IMR-90 (cell line): ENCODE data around the gene EIF4A3. TPM values are rescaled to one million over a fixed set of nuclear protein-coding genes. Genes with fewer than 3 reads are reported as not detected.

ENCODE experiments used
- ATAC-seq: fragments of 200-7000 bp; cut with Tn5 transposase; 2 replicates; pipeline ENCODE4 v1.9.1; 2020; ENCODE audit warnings: low read depth, mild to moderate bottlenecking, moderate library complexity
- BruUV-seq: library from RNA; stranded (reverse); fragments of 400-500 nt; replicated peaks from 2 replicates; lab custom pipeline; 2021; lab: Mats Ljungman, UMichigan
- CTCF ChIA-PET: fragments of 300-600 bp; formaldehyde crosslinking; extraction: SDS; loops from one replicate; lab custom pipeline; 2021; ENCODE audit warnings: antibody characterized with exemption; lab: Yijun Ruan, JAX
- POLR2A ChIA-PET: fragments of 300-600 bp; sonication (Branson Sonifier 250); formaldehyde crosslinking; loops from one replicate; lab custom pipeline; 2022; ENCODE audit warnings: antibody characterized with exemption; ENCODE audit not compliant: unreplicated experiment; lab: Charles Lee
- DNase-seq: peaks from one replicate; pipeline ENCODE4 v3.0.0; 2013
- H2AFZ ChIP-seq: replicated peaks from 2 replicates; pipeline ENCODE3; 2013; ENCODE audit warnings: low read length, mild to moderate bottlenecking; ENCODE audit not compliant: poor library complexity
- H2AK5ac ChIP-seq: 2 replicates; pipeline ENCODE4 v1.6.1; 2013; ENCODE audit warnings: low read depth, low read length, inconsistent platforms
- H2AK9ac ChIP-seq: replicated peaks from 2 replicates; pipeline ENCODE3; 2013; ENCODE audit warnings: mild to moderate bottlenecking, low read depth, low read length, moderate library complexity; ENCODE audit not compliant: poor library complexity
- H2BK120ac ChIP-seq: 2 replicates; pipeline ENCODE4 v1.6.1; 2013; ENCODE audit warnings: low read depth, low read length, inconsistent platforms
- H2BK15ac ChIP-seq: 3 replicates; pipeline ENCODE4 v1.6.1; 2013; ENCODE audit warnings: low read depth, low read length, inconsistent platforms
- H2BK20ac ChIP-seq: 2 replicates; pipeline ENCODE4 v1.6.1; 2013; ENCODE audit warnings: low read depth, mild to moderate bottlenecking, inconsistent platforms, low read length, moderate library complexity
- H2BK5ac ChIP-seq: 2 replicates; pipeline ENCODE4 v1.6.1; 2013; ENCODE audit warnings: mild to moderate bottlenecking, low read depth, low read length, inconsistent platforms; ENCODE audit not compliant: poor library complexity, severe bottlenecking
- H3K14ac ChIP-seq: replicated peaks from 2 replicates; pipeline ENCODE4 v1.6.1; 2013; ENCODE audit warnings: low read depth, low read length, inconsistent platforms
- H3K18ac ChIP-seq: 2 replicates; pipeline ENCODE4 v1.6.1; 2013; ENCODE audit warnings: low read depth, low read length, control low read depth
- H3K23ac ChIP-seq: 2 replicates; pipeline ENCODE4 v1.6.1; 2013; ENCODE audit warnings: low read depth, low read length, inconsistent platforms
- H3K27ac ChIP-seq: 2 replicates; pipeline ENCODE4 v1.5.1; 2013; ENCODE audit warnings: mild to moderate bottlenecking, control low read depth, low read length; ENCODE audit not compliant: insufficient read depth
- H3K27me3 ChIP-seq: 2 replicates; pipeline ENCODE4 v1.6.1; 2013; ENCODE audit warnings: low read length; ENCODE audit not compliant: control insufficient read depth, insufficient read depth
- H3K36me3 ChIP-seq: 2 replicates; pipeline ENCODE4 v1.6.1; 2013; ENCODE audit warnings: low read length, mixed read lengths; ENCODE audit not compliant: control insufficient read depth, insufficient read depth
- H3K4ac ChIP-seq: 2 replicates; pipeline ENCODE4 v1.6.1; 2013; ENCODE audit warnings: low read depth, low read length, inconsistent platforms
- H3K4me1 ChIP-seq: 2 replicates; pipeline ENCODE4 v1.6.1; 2013; ENCODE audit warnings: low read length, mixed read lengths; ENCODE audit not compliant: control insufficient read depth, insufficient read depth
- H3K4me2 ChIP-seq: 2 replicates; pipeline ENCODE4 v1.6.1; 2013; ENCODE audit warnings: low read depth, mild to moderate bottlenecking, control low read depth, low read length, moderate library complexity
- H3K4me3 ChIP-seq: 2 replicates; pipeline ENCODE4 v1.5.1; 2013; ENCODE audit warnings: low read depth, mild to moderate bottlenecking, control low read depth, low read length, moderate library complexity; ENCODE audit not compliant: insufficient read depth
- H3K56ac ChIP-seq: 2 replicates; pipeline ENCODE4 v1.6.1; 2013; ENCODE audit warnings: low read length, inconsistent platforms; ENCODE audit not compliant: insufficient read depth; ENCODE audit errors: extremely low read depth
- H3K79me1 ChIP-seq, 2 experiments: 2 replicates each; pipeline ENCODE4 v1.6.1; 2013; ENCODE audit warnings: low read length in 2 of 2, inconsistent platforms in 1 of 2, low read depth in 1 of 2
- H3K9ac ChIP-seq: 2 replicates; pipeline ENCODE4 v1.6.1; 2013; ENCODE audit warnings: low read depth, low read length, control low read depth
- H3K9me1 ChIP-seq: 2 replicates; pipeline ENCODE4 v1.6.1; 2013; ENCODE audit warnings: low read length, inconsistent platforms; ENCODE audit not compliant: insufficient read depth
- H3K9me3 ChIP-seq: 2 replicates; pipeline ENCODE4 v1.6.1; 2013; ENCODE audit warnings: low read length; ENCODE audit not compliant: control insufficient read depth, insufficient read depth
- H4K20me1 ChIP-seq: 2 replicates; pipeline ENCODE4 v1.6.1; 2013; ENCODE audit warnings: low read length, inconsistent platforms; ENCODE audit not compliant: insufficient read depth
- H4K5ac ChIP-seq: 2 replicates; pipeline ENCODE4 v1.6.1; 2013; ENCODE audit warnings: mild to moderate bottlenecking, low read depth, low read length, control low read depth
- H4K8ac ChIP-seq, 2 experiments: 2 replicates each; pipeline ENCODE4 v1.6.1; 2013; ENCODE audit warnings: low read depth in 2 of 2, low read length in 2 of 2, control low read depth in 1 of 2, inconsistent platforms in 1 of 2
- H4K91ac ChIP-seq: 2 replicates; pipeline ENCODE4 v1.6.1; 2013; ENCODE audit warnings: low read depth, low read length, inconsistent platforms; ENCODE audit not compliant: insufficient read depth
- ELK1 ChIP-seq: fragments of 150-350 bp; IDR thresholded peaks from 2 replicates; pipeline ENCODE4 v1.6.1; 2016; ENCODE audit warnings: low read depth, mild to moderate bottlenecking, low read length, moderate library complexity, borderline replicate concordance
- FOS ChIP-seq: fragments of 150-350 bp; IDR thresholded peaks from 2 replicates; pipeline ENCODE4 v1.6.1; 2016; ENCODE audit warnings: low read depth, low read length
- POLR2A ChIP-seq: IDR thresholded peaks from 2 replicates; pipeline ENCODE4 v1.6.1; 2012; ENCODE audit warnings: mild to moderate bottlenecking, low read depth, low read length
- RAD21 ChIP-seq: IDR thresholded peaks from 2 replicates; pipeline ENCODE4 v1.6.1; 2012; ENCODE audit warnings: low read length, improper control_type of control experiment
- RCOR1 ChIP-seq: IDR thresholded peaks from 2 replicates; pipeline ENCODE4 v1.6.1; 2012; ENCODE audit warnings: mild to moderate bottlenecking, low read length, improper control_type of control experiment; ENCODE audit not compliant: insufficient replicate concordance
- WGBS, 2 experiments: methylation state at CpG; one replicate each; pipeline versions ENCODE4 v1.1.5 to v1.1.7; 2013; ENCODE audit warnings: missing lambda C conversion rate in 2 of 2; ENCODE audit not compliant: insufficient read length in 1 of 2; ENCODE audit errors: extremely low coverage in 2 of 2; 5-methylcytosine and 5-hydroxymethylcytosine counted together
- dilution Hi-C: fragments of 300-500 bp; cut with HindIII; formaldehyde crosslinking; loops from one replicate; pipeline ENCODE4 v1.14.3; 2018; ENCODE audit warnings: low sequenced_read_pairs; ENCODE audit not compliant: unreplicated experiment
- in situ Hi-C: fragments of 300-500 bp; cut with MboI; formaldehyde crosslinking; loops from 3 replicates; pipeline ENCODE4 v1.14.3; 2019; ENCODE audit warnings: low sequenced_read_pairs, inconsistent platforms, mixed read lengths
- intact Hi-C: fragments of 100-400 bp; cut with micrococcal nuclease; formaldehyde crosslinking; loops from 2 replicates; pipeline ENCODE4 v1.10.0; 2022
- polyA plus RNA-seq, 3 experiments: library from polyadenylated mRNA; depleted of rRNA; stranded (reverse); fragments of >200 nt; gene quantifications; 2 replicates each; pipeline ENCODE4 v1.2.3, GENCODE V29; 2012; ENCODE audit warnings: low replicate concordance in 1 of 3
- total RNA-seq: library from RNA; depleted of rRNA; stranded (reverse); fragments of >200 nt; gene quantifications from 2 replicates; pipeline ENCODE4 v1.2.3, GENCODE V29; 2012

The EIF4A3 gene
- total and polyA plus RNA-seq, 2 of the 4 experiments (the other 2 are of a cell fraction), result 85.3 to 97.1 TPM

GRCh38 chr17:80117491-80118401, 29.2 kb downstream of the EIF4A3 start:
- ATAC-seq (no peak), DNase-seq (no peak)
- 91% methylated on average over 6 of the region's 31 CpGs; no CpG with 5 or more reads in 1 of the 2 experiments for WGBS, 2 experiments
- Histone ChIP-seq H3K4me3 (no peak overlapping the region), H2BK5ac (no peak overlapping the region), H4K5ac (no peak overlapping the region), H3K9ac (no peak overlapping the region), H2BK15ac (no peak overlapping the region), H4K8ac (no peak overlapping the region), H2BK20ac (no peak overlapping the region), H3K79me1 (no peaks in the 10 kb centered on the region), H3K23ac (no peak overlapping the region), H3K4me1 (peaks cover 5% of the 10 kb centered on the region), H3K4ac (no peak overlapping the region), H2AK9ac (no peak overlapping the region), H2AK5ac (no peak overlapping the region; the same call in 1 of the 2 replicates), H4K91ac (no peak overlapping the region), H3K27me3 (no peaks in the 10 kb centered on the region), H3K56ac (no peak overlapping the region), H3K27ac (no peak overlapping the region), H4K20me1 (no peaks in the 10 kb centered on the region), H3K18ac (no peak overlapping the region), H2AFZ (no peak overlapping the region), H3K4me2 (no peak overlapping the region), H3K9me3 (no peaks in the 10 kb centered on the region), H3K36me3 (peaks cover 3% of the 10 kb centered on the region; the same call in 1 of the 2 replicates), H3K9me1 (peaks cover 7% of the 10 kb centered on the region), H3K14ac (no peak overlapping the region), H2BK120ac (no peak overlapping the region)
- in situ Hi-C loops (no loop called here), intact Hi-C loops (no loop called here), dilution Hi-C loops (no loop called here)
- BruUV-seq, result no TSS peak
- TF ChIP-seq ELK1 (no peak), FOS (no peak), RAD21 (no peak), POLR2A (no peak), RCOR1 (no peak)
- ChIA-PET CTCF (interaction anchor here (1.5 kb wide), 1 partner anchor 16 kb away, joined by 4 read pairs; the partner anchor contains the start of gene GAA), POLR2A (no interaction called here)
